ENCODE measurements around the gene HIGD1B.

- no peak for TF ChIP-seq POLR2AphosphoS5 (IDR thresholded peaks at IDR 0.05; ENCODE audit: low read depth, low read length)
- no peak for TF ChIP-seq CTCF (IDR thresholded peaks at IDR 0.05)
- no peak for TF ChIP-seq SIN3A (IDR thresholded peaks at IDR 0.05; ENCODE audit: borderline replicate concordance, insufficient read depth, low read depth, low read length)
- TF ChIP-seq REST (IDR thresholded peaks at IDR 0.05; ENCODE audit: insufficient read depth in 1 of 2, low read depth in 2 of 2, low read length in 1 of 2): no peak
- TF ChIP-seq TCF7L2 (IDR thresholded peaks at IDR 0.05; ENCODE audit: low read depth, low read length): no peak
Measured at GRCh38 chr17:44807817-44808155, 39.9 kb upstream of the HIGD1B start.

Measured in Panc1 (cell line).